Measurements from ENCODE around the gene IFNG-AS1. TPM values are rescaled to one million over a fixed set of nuclear protein-coding genes. Genes with fewer than 3 reads are reported as not detected.

The IFNG-AS1 gene
- total and polyA plus RNA-seq, 11 donors: 0.32 to 0.70 (median 0.60) TPM; not detected in 4

- TF ChIP-seq POLR2A (IDR thresholded peaks at IDR 0.05): no peak
- peak; percentile 63 to 85 (median 78) for TF ChIP-seq CTCF (IDR thresholded peaks at IDR 0.05)
- Histone ChIP-seq H3K4me1 (peaks cover 0 to 25% (median 7%) of the 10 kb centered on the region in 12 donors), H3K36me3 (no peaks in the 10 kb centered on the region), H3K9me3 (no peaks in the 10 kb centered on the region), H3K4me3 (no peak overlapping the region), H3K27ac (peak overlapping the region in 8 of 12 donors; percentile 6 to 65 (median 28)), H3K27me3 (no peaks in the 10 kb centered on the region)
- intact Hi-C loops (cut with DNase I): loop anchor here (1.0 to 10.0 kb wide), 17 partner anchors 139 to 589 kb away; partner anchors contain the start of gene DYRK2 (in 3 of the 10)
- ATAC-seq (peak; percentile 63 to 88 (median 86)), DNase-seq (peak in 4 of 5 donors; percentile 31 to 68 (median 65))
- WGBS, 4 donors: 8 to 10% (median 8%) methylated on average over 5 of the region's 5 CpGs
These were observed 45.9 kb upstream of the IFNG-AS1 start for GRCh38 chr12:67943141-67943892.

GRCh38 chr12:67944093-67944492, 45.2 kb upstream of the IFNG-AS1 start:
- no peak for ATAC-seq
- H3K4me1 ChIP-seq: peaks cover 0 to 25% (median 7%) of the 10 kb centered on the region in 12 donors
- no peaks in the 10 kb centered on the region for H3K9me3 ChIP-seq
- H3K27me3 ChIP-seq: no peaks in the 10 kb centered on the region
- 68 to 77% (median 74%) methylated on average over 5 of the region's 5 CpGs for WGBS, 4 donors
- no peak overlapping the region for H3K27ac ChIP-seq
- no peak overlapping the region for H3K4me3 ChIP-seq
- no peak for TF ChIP-seq CTCF (IDR thresholded peaks at IDR 0.05)
- TF ChIP-seq POLR2A (IDR thresholded peaks at IDR 0.05): no peak
- no peaks in the 10 kb centered on the region for H3K36me3 ChIP-seq
- no peak for DNase-seq
- intact Hi-C loops (cut with DNase I): loop anchor here (2.0 to 10.0 kb wide), 11 partner anchors 139 to 587 kb away; partner anchors contain the start of gene DYRK2 (in 1 of the 10)

GRCh38 chr12:67952787-67953186, 36.5 kb upstream of the IFNG-AS1 start:
- H3K4me1 ChIP-seq: peaks cover 0 to 6% (median 0%) of the 10 kb centered on the region in 12 donors
- intact Hi-C loops (cut with DNase I): no loop called here
- no peak overlapping the region for H3K4me3 ChIP-seq
- H3K27me3 ChIP-seq: no peaks in the 10 kb centered on the region
- H3K27ac ChIP-seq: no peak overlapping the region
- DNase-seq (no peak), ATAC-seq (no peak)
- H3K36me3 ChIP-seq: no peaks in the 10 kb centered on the region
- no peak for TF ChIP-seq POLR2A (IDR thresholded peaks at IDR 0.05)
- TF ChIP-seq CTCF (IDR thresholded peaks at IDR 0.05): no peak
- no peaks in the 10 kb centered on the region for H3K9me3 ChIP-seq
- 94 to 96% (median 95%) methylated on average over 2 of the region's 2 CpGs for WGBS, 4 donors

DNA sequence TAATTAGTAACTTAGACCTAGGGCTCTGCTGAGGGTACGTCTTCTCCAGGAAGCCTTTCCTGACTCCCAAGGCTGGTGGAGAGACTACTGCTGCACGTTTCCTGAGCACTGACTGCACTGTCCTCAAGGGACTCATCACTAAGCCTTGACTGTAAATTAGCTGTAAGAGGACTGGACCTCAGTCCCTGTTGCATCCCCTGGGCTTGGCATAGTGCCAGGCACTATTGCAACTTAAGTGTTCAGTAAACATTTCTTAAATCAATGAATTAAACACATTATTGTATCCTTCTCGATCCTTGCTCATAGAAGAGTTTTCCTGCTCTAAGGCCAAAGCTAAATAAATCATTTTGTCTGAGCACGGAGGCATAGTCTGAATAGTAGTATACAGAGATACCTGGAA, 31.9 kb upstream of the IFNG-AS1 start:
- no peaks in the 10 kb centered on the region for H3K36me3 ChIP-seq
- no peaks in the 10 kb centered on the region for H3K9me3 ChIP-seq
- no peak overlapping the region for H3K4me3 ChIP-seq
- peak in 1 of 5 donors; percentile 24 for DNase-seq
- no peak overlapping the region for H3K27ac ChIP-seq
- ATAC-seq: no peak
- H3K27me3 ChIP-seq: no peaks in the 10 kb centered on the region
- peaks cover 0 to 13% (median 0%) of the 10 kb centered on the region in 12 donors for H3K4me1 ChIP-seq
- WGBS, 4 donors: 38 to 64% (median 53%) methylated on average over 4 of the region's 4 CpGs
- TF ChIP-seq POLR2A (IDR thresholded peaks at IDR 0.05) (no peak), CTCF (IDR thresholded peaks at IDR 0.05) (no peak)
- intact Hi-C loops (cut with DNase I): no loop called here

Measured in heart left ventricle (tissue), 16 donors.